Astrocyte (in vitro differentiated cells and primary cell): ENCODE data around the gene OXNAD1. TPM values are rescaled to one million over a fixed set of nuclear protein-coding genes. Genes with fewer than 3 reads are reported as not detected.
A peak's percentile ranks its signal among the peaks of the same experiment; 100 is the strongest.

ENCODE experiments used
- DNase-seq: peaks from one replicate; pipeline ENCODE4 v3.0.0-alpha.2; 2010; ENCODE audit warnings: low read depth
- FAIRE-seq: peaks from 2 replicates; lab custom pipeline; 2011; peaks lifted over from hg19 to GRCh38; lab: Jason Lieb, UNC
- H2AFZ ChIP-seq: 2 replicates; pipeline ENCODE4 v1.6.0; 2012; ENCODE audit warnings: low read depth, low read length, inconsistent platforms
- H3K27ac ChIP-seq: 2 replicates; pipeline ENCODE4 v1.5.1; 2011; ENCODE audit warnings: low read depth, low read length, inconsistent platforms
- H3K27me3 ChIP-seq: 2 replicates; pipeline ENCODE4 v1.6.0; 2011; ENCODE audit warnings: low read length, inconsistent platforms; ENCODE audit not compliant: insufficient read depth
- H3K36me3 ChIP-seq: 2 replicates; pipeline ENCODE4 v1.5.1; 2011; ENCODE audit warnings: low read length, inconsistent platforms; ENCODE audit not compliant: insufficient read depth
- H3K4me1 ChIP-seq: 2 replicates; pipeline ENCODE4 v1.5.1; 2011; ENCODE audit warnings: low read length, inconsistent platforms; ENCODE audit not compliant: insufficient read depth
- H3K4me2 ChIP-seq: 2 replicates; pipeline ENCODE4 v1.6.0; 2012; ENCODE audit warnings: low read length, inconsistent platforms
- H3K4me3 ChIP-seq: 2 replicates; pipeline ENCODE4 v1.5.1; 2011; ENCODE audit warnings: low read depth, mild to moderate bottlenecking, low read length, inconsistent platforms; ENCODE audit not compliant: insufficient read depth
- H3K79me2 ChIP-seq: 2 replicates; pipeline ENCODE4 v1.6.0; 2012; ENCODE audit warnings: mild to moderate bottlenecking, low read length, inconsistent platforms; ENCODE audit not compliant: insufficient read depth
- H3K9ac ChIP-seq: 2 replicates; pipeline ENCODE4 v1.6.0; 2012; ENCODE audit warnings: mild to moderate bottlenecking, low read length, inconsistent platforms
- H3K9me3 ChIP-seq: 2 replicates; pipeline ENCODE4 v1.5.1; 2012; ENCODE audit warnings: low read depth, mild to moderate bottlenecking, low read length, inconsistent platforms; ENCODE audit not compliant: insufficient read depth
- H4K20me1 ChIP-seq: 2 replicates; pipeline ENCODE4 v1.6.0; 2012; ENCODE audit warnings: low read length, inconsistent platforms; ENCODE audit not compliant: insufficient read depth
- H3K27ac Mint-ChIP-seq: one replicate; pipeline ENCODE4 v1.8.0; 2021; ENCODE audit warnings: mild to moderate bottlenecking, mixed read lengths; ENCODE audit not compliant: unreplicated experiment
- H3K27me3 Mint-ChIP-seq: one replicate; pipeline ENCODE4 v1.8.0; 2021; ENCODE audit warnings: low read depth, mixed read lengths; ENCODE audit not compliant: unreplicated experiment
- H3K36me3 Mint-ChIP-seq: one replicate; pipeline ENCODE4 v1.8.0; 2021; ENCODE audit warnings: low read depth, mixed read lengths; ENCODE audit not compliant: unreplicated experiment
- H3K4me1 Mint-ChIP-seq: one replicate; pipeline ENCODE4 v1.8.0; 2021; ENCODE audit warnings: low read depth, mixed read lengths; ENCODE audit not compliant: unreplicated experiment
- H3K4me3 Mint-ChIP-seq: one replicate; pipeline ENCODE4 v1.8.0; 2021; ENCODE audit warnings: mild to moderate bottlenecking, moderate library complexity, mixed read lengths; ENCODE audit not compliant: unreplicated experiment
- H3K9me3 Mint-ChIP-seq: one replicate; pipeline ENCODE4 v1.8.0; 2021; ENCODE audit warnings: mild to moderate bottlenecking, mixed read lengths; ENCODE audit not compliant: unreplicated experiment
- EZH2 ChIP-seq: IDR thresholded peaks from 2 replicates; pipeline ENCODE4 v1.6.1; 2012; ENCODE audit warnings: mild to moderate bottlenecking, low read length, inconsistent platforms; ENCODE audit not compliant: insufficient read depth
- total RNA-seq: library from RNA; stranded (reverse); gene quantifications from 2 replicates; pipeline ENCODE4 v1.2.1, GENCODE V29; 2021
- TF ChIP-seq, protein P1 (sequence below): IDR thresholded peaks from 2 replicates; pipeline ENCODE4 v1.5.1; 2011; ENCODE audit warnings: low read depth, mild to moderate bottlenecking, inconsistent platforms, low read length, moderate library complexity; ENCODE audit not compliant: insufficient read depth

Gene OXNAD1
- total RNA-seq, 1 donor from 2014 or later: 10.5 TPM

DNA sequence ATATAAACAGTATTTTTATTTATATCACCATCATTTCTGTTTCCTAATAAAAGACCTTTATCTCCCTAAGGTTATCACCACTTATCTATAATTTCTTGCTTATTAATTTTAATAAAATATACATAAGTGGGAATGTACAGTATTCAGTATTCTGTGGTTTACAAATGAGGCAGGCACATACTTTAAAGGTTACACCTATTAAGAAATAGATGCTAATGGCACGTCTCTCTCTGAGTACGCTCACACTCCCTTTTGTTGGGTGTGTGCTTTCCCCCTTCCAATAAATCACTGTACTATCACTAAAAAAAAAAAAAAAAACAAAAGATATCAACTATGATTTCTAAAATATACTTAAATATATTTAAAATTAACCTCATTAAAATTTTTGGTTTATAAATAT, 8.9 kb downstream of the OXNAD1 start:
- H3K36me3 ChIP-seq: peaks cover 6% of the 10 kb centered on the region
- H2AFZ ChIP-seq: no peak overlapping the region
- H4K20me1 ChIP-seq: no peaks in the 10 kb centered on the region
- no peak overlapping the region for H3K27ac ChIP-seq
- TF ChIP-seq EZH2: no peak
- TF ChIP-seq, protein P1, sequence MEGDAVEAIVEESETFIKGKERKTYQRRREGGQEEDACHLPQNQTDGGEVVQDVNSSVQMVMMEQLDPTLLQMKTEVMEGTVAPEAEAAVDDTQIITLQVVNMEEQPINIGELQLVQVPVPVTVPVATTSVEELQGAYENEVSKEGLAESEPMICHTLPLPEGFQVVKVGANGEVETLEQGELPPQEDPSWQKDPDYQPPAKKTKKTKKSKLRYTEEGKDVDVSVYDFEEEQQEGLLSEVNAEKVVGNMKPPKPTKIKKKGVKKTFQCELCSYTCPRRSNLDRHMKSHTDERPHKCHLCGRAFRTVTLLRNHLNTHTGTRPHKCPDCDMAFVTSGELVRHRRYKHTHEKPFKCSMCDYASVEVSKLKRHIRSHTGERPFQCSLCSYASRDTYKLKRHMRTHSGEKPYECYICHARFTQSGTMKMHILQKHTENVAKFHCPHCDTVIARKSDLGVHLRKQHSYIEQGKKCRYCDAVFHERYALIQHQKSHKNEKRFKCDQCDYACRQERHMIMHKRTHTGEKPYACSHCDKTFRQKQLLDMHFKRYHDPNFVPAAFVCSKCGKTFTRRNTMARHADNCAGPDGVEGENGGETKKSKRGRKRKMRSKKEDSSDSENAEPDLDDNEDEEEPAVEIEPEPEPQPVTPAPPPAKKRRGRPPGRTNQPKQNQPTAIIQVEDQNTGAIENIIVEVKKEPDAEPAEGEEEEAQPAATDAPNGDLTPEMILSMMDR: no peak
- H3K27ac Mint-ChIP-seq: no peak overlapping the region
- no peak for FAIRE-seq
- H3K79me2 ChIP-seq: no peaks in the 10 kb centered on the region
- no peak overlapping the region for H3K4me2 ChIP-seq
- no peaks in the 10 kb centered on the region for H3K27me3 Mint-ChIP-seq
- peaks cover 2% of the 10 kb centered on the region for H3K36me3 Mint-ChIP-seq
- H3K27me3 ChIP-seq: no peaks in the 10 kb centered on the region
- no peaks in the 10 kb centered on the region for H3K9me3 ChIP-seq
- no peak overlapping the region for H3K9ac ChIP-seq
- H3K9me3 Mint-ChIP-seq: no peaks in the 10 kb centered on the region
- H3K4me3 ChIP-seq: no peak overlapping the region
- H3K4me3 Mint-ChIP-seq: no peak overlapping the region
- DNase-seq: no peak
- peaks cover 2% of the 10 kb centered on the region for H3K4me1 Mint-ChIP-seq
- no peaks in the 10 kb centered on the region for H3K4me1 ChIP-seq

DNA sequence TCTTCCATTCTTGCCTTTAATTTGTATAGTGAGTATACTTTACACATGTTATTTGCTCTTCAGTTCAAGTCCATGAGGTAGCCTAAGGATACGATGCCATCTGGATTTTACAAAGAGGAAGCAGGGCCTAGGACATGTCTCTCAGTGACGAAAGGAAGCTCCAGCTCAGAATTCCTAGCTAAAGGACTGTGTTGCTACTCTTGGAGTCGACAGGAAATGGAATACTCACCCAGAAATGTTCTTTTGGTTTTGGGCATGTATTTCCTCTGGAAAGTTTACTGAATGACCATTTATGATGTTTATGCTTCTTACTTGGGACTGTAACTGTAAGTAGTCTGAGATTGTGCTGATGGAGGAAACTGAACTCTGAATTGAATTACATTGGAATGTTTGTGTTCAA, 12.5 kb downstream of the OXNAD1 start:
- Histone ChIP-seq H4K20me1 (no peaks in the 10 kb centered on the region), H3K27me3 (no peaks in the 10 kb centered on the region), H3K4me2 (no peak overlapping the region), H3K9ac (no peak overlapping the region), H3K27ac (no peak overlapping the region), H3K36me3 (no peaks in the 10 kb centered on the region), H3K4me1 (no peaks in the 10 kb centered on the region), H2AFZ (no peak overlapping the region), H3K4me3 (no peak overlapping the region), H3K79me2 (no peaks in the 10 kb centered on the region), H3K9me3 (no peaks in the 10 kb centered on the region)
- H3K9me3 Mint-ChIP-seq: no peaks in the 10 kb centered on the region
- TF ChIP-seq EZH2: no peak
- TF ChIP-seq, protein P1: no peak
- peak overlapping the region; percentile 10 for H3K27ac Mint-ChIP-seq
- H3K4me1 Mint-ChIP-seq: peaks cover 2% of the 10 kb centered on the region
- H3K4me3 Mint-ChIP-seq: no peak overlapping the region
- DNase-seq (no peak), FAIRE-seq (peak; percentile 73)
- no peaks in the 10 kb centered on the region for H3K36me3 Mint-ChIP-seq
- H3K27me3 Mint-ChIP-seq: no peaks in the 10 kb centered on the region

DNA sequence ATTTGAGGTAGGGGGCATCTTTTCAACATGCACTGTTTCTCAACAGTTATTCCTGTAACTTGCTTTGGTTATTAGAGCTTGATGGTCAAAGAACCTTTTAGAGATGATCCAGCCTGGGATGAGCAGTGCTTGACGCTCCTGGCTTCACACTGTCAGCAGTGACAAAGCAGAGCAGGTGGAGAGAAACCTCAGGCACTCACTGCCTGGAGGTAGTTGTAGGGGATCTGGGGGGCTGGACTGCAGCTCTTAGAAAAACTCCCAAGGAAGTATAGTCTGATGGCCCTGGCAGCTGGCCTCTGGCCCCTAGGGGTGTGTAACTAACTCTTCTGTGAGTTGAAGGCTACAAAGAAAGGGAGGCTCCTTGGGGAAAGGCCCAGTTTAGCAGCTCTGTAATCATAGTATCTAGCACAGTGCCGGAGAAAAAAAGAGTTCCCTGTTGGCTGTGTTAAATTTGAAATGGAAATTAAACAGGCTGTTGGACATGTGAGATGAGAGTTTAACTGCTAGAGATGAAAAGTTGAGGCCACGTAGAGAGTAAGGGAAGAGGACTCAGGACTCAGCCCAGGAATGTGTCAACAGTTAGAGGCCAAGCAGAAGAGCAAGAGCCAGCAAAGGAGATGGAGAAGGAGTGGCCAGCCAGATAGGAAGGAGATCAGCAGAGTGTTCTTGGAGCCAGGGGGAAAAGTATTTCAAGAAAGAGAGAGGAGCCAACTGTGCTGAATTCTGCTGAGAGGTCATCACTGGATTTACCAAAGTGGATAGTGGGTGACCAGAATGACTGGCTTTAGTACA, 14.2 kb downstream of the OXNAD1 start:
- Histone ChIP-seq H3K36me3 (no peaks in the 10 kb centered on the region), H3K4me2 (no peak overlapping the region), H3K27me3 (no peaks in the 10 kb centered on the region), H4K20me1 (no peaks in the 10 kb centered on the region), H3K4me3 (no peak overlapping the region), H3K27ac (no peak overlapping the region), H3K4me1 (no peaks in the 10 kb centered on the region), H3K9ac (no peak overlapping the region), H2AFZ (no peak overlapping the region), H3K79me2 (no peaks in the 10 kb centered on the region), H3K9me3 (no peaks in the 10 kb centered on the region)
- TF ChIP-seq, protein P1: no peak
- no peak for TF ChIP-seq EZH2
- H3K4me1 Mint-ChIP-seq: peaks cover 2% of the 10 kb centered on the region
- DNase-seq: no peak
- H3K27me3 Mint-ChIP-seq: no peaks in the 10 kb centered on the region
- H3K4me3 Mint-ChIP-seq: no peak overlapping the region
- no peaks in the 10 kb centered on the region for H3K36me3 Mint-ChIP-seq
- no peak for FAIRE-seq
- H3K27ac Mint-ChIP-seq: no peak overlapping the region
- H3K9me3 Mint-ChIP-seq: no peaks in the 10 kb centered on the region
